ENCODE measurements around the gene RPTN.
"Not testable (repeated sequence)": the region's sequence is repeated elsewhere in the genome, so short reads cannot be mapped to it uniquely, and the experiment has no call there.

The RPTN gene

GRCh38 chr1:152164517-152165136, 5.6 kb upstream of the RPTN start:
- DNase-seq: no peak

GRCh38 chr1:152162792-152163463, 3.9 kb upstream of the RPTN start:
- DNase-seq: no peak

- DNase-seq: no peak
Observed at GRCh38 chr1:152160576-152160975, 1.5 kb upstream of the RPTN start.

- DNase-seq: no peak
Observed at GRCh38 chr1:152153996-152154395, 5.0 kb downstream of the RPTN start.

- DNase-seq: no peak
Observed at GRCh38 chr1:152151646-152152045, 7.4 kb downstream of the RPTN start.

GRCh38 chr1:152148981-152149380, 10.0 kb downstream of the RPTN start:
- no peak for DNase-seq

GRCh38 chr1:152148051-152148450, 11.0 kb downstream of the RPTN start:
- no peak for DNase-seq

- no peak for DNase-seq
Observed at GRCh38 chr1:152145769-152146168, 13.3 kb downstream of the RPTN start.

GRCh38 chr1:152144674-152145183, 14.3 kb downstream of the RPTN start:
- DNase-seq: not testable (repeated sequence)

GRCh38 chr1:152143150-152143887, 15.7 kb downstream of the RPTN start:
- no peak for DNase-seq

GRCh38 chr1:152141971-152142584, 16.9 kb downstream of the RPTN start:
- DNase-seq: peak; percentile 8

GRCh38 chr1:152137215-152137614, 21.8 kb downstream of the RPTN start:
- DNase-seq: no peak

- no peak for DNase-seq
Observed at GRCh38 chr1:152130186-152130585, 28.8 kb downstream of the RPTN start.

- DNase-seq: no peak
Observed at GRCh38 chr1:152127673-152128072, 31.4 kb downstream of the RPTN start.

- no peak for DNase-seq
Observed at GRCh38 chr1:152125834-152126443, 33.1 kb downstream of the RPTN start.

- DNase-seq: no peak
Observed at GRCh38 chr1:152118915-152119314, 40.1 kb downstream of the RPTN start.

- no peak for DNase-seq
Observed at GRCh38 chr1:152115344-152115743, 43.7 kb downstream of the RPTN start, which contains the start of gene TCHH. Gene TCHH, minus strand, starts transcription at chr1:152115444. Its CDS starts 1,364 bp downstream, at chr1:152114080.

- no peak for DNase-seq
Observed at GRCh38 chr1:152112885-152113432, 46.1 kb downstream of the RPTN start.

- DNase-seq: peak; percentile 4
Observed at GRCh38 chr1:152112101-152112884, 46.7 kb downstream of the RPTN start.

GRCh38 chr1:152111515-152111968, 47.5 kb downstream of the RPTN start:
- peak; percentile 27 for DNase-seq

GRCh38 chr1:152110860-152111514, 48.0 kb downstream of the RPTN start:
- DNase-seq: peak; percentile 27
